A673 (cell line): ENCODE results near the gene STK38L.

Experiments
- CTCF ChIP-seq: fragments of 300-800, 200-600 bp; sonication (generic); conservative IDR thresholded peaks from 2 replicates; pipeline ENCODE4 v1.5.1; 2017; ENCODE audit warnings: low read depth, mild to moderate bottlenecking, antibody characterized with exemption, low read length, moderate library complexity, mixed read lengths
- EZH2 ChIP-seq: fragments of 200-600 bp; sonication (generic); IDR thresholded peaks from 2 replicates; pipeline ENCODE4 v1.6.1; 2017; ENCODE audit warnings: borderline replicate concordance, low read depth, mild to moderate bottlenecking, mixed read lengths, antibody characterized with exemption, low read length; ENCODE audit not compliant: poor library complexity, severe bottlenecking

- TF ChIP-seq CTCF, result no peak
- TF ChIP-seq EZH2, result no peak
Observed at GRCh38 chr12:27359578-27360340, 115.7 kb downstream of the STK38L start.
